AG10803 (cell line): Measurements from ENCODE around the gene PNRC2.
"Not testable (repeated sequence)": the region's sequence is repeated elsewhere in the genome, so short reads cannot be mapped to it uniquely, and the experiment has no call there.

Experiments used
- DNase-seq: peaks from one replicate; pipeline ENCODE4 v3.0.0; 2010; ENCODE audit warnings: low read depth
- H3K4me3 ChIP-seq: 2 replicates; pipeline ENCODE4 v1.5.1; 2011; ENCODE audit warnings: mild to moderate bottlenecking, low read length, control low read depth
- CTCF ChIP-seq: conservative IDR thresholded peaks from 2 replicates; pipeline ENCODE4 v1.5.1; 2011; ENCODE audit warnings: mild to moderate bottlenecking, low read length, control low read depth, inconsistent platforms

PNRC2 gene

GRCh38 chr1:24005163-24005562 is 45.5 kb downstream of the PNRC2 start:
- TF ChIP-seq CTCF: no peak
- no peak overlapping the region for H3K4me3 ChIP-seq
- DNase-seq: no peak

GRCh38 chr1:24007079-24007478 is 47.5 kb downstream of the PNRC2 start:
- no peak for TF ChIP-seq CTCF
- no peak for DNase-seq

GRCh38 chr1:24008574-24009184 is 49.1 kb downstream of the PNRC2 start:
- H3K4me3 ChIP-seq: not testable (repeated sequence)
- peak; percentile 57 for DNase-seq

More at GRCh38 chr1:24007079-24007478, 47.5 kb downstream of the PNRC2 start:
- no peak overlapping the region for H3K4me3 ChIP-seq

- peak; percentile 37 for DNase-seq
- H3K4me3 ChIP-seq: no peak overlapping the region
- TF ChIP-seq CTCF: no peak
Measured at GRCh38 chr1:24009406-24009805, 49.8 kb downstream of the PNRC2 start.

GRCh38 chr1:24010650-24011049 is 51.0 kb downstream of the PNRC2 start:
- no peak for TF ChIP-seq CTCF
- no peak overlapping the region for H3K4me3 ChIP-seq
- DNase-seq: no peak

- DNase-seq, H3K4me3 ChIP-seq: not testable (repeated sequence)
Measured at GRCh38 chr1:24012878-24013277, 53.2 kb downstream of the PNRC2 start.
